Kidney epithelial cell (primary cell): Measurements from ENCODE around the gene IL20. TPM values are rescaled to one million over a fixed set of nuclear protein-coding genes. Genes with fewer than 3 reads are reported as not detected.
"Not testable (repeated sequence)": the region's sequence is repeated elsewhere in the genome, so short reads cannot be mapped to it uniquely, and the experiment has no call there.

ENCODE experiments used
- DNase-seq: peaks from one replicate; pipeline ENCODE4 v3.0.0-alpha.2; 2010; ENCODE audit warnings: low read depth
- H3K27me3 ChIP-seq: 2 replicates; pipeline ENCODE4 v1.6.0; 2011; ENCODE audit warnings: low read length; ENCODE audit not compliant: control insufficient read depth, insufficient read depth
- H3K36me3 ChIP-seq: 2 replicates; pipeline ENCODE4 v1.5.1; 2011; ENCODE audit warnings: low read length; ENCODE audit not compliant: control insufficient read depth, insufficient read depth
- H3K4me3 ChIP-seq: 2 replicates; pipeline ENCODE4 v1.5.1; 2011; ENCODE audit warnings: low read depth, mild to moderate bottlenecking, control low read depth, low read length
- CTCF ChIP-seq: IDR thresholded peaks from 2 replicates; pipeline ENCODE4 v1.5.1; 2011; ENCODE audit warnings: mild to moderate bottlenecking, moderate library complexity, low read length, control low read depth, inconsistent platforms; ENCODE audit not compliant: insufficient read depth, poor library complexity, severe bottlenecking
- total RNA-seq: library from RNA; depleted of rRNA; stranded (reverse); fragments of >200 nt; gene quantifications from 2 replicates; pipeline ENCODE4 v1.2.3, GENCODE V29; 2015

Gene IL20
- total RNA-seq, 1 donor from 2014 or later, result not detected

GRCh38 chr1:206846487-206846886 lies 18.9 kb upstream of the IL20 start:
- no peak for TF ChIP-seq CTCF
- Histone ChIP-seq H3K36me3 (no peaks in the 10 kb centered on the region), H3K4me3 (no peak overlapping the region), H3K27me3 (no peaks in the 10 kb centered on the region)
- DNase-seq, result no peak

- TF ChIP-seq CTCF, result no peak
Measured at GRCh38 chr1:206847337-206847834, 18.0 kb upstream of the IL20 start.

GRCh38 chr1:206847946-206848345 lies 17.5 kb upstream of the IL20 start:
- Histone ChIP-seq H3K4me3 (no peak overlapping the region), H3K27me3 (no peaks in the 10 kb centered on the region), H3K36me3 (no peaks in the 10 kb centered on the region)
- TF ChIP-seq CTCF, result no peak
- no peak for DNase-seq

More at GRCh38 chr1:206847337-206847834, 18.0 kb upstream of the IL20 start:
- no peaks in the 10 kb centered on the region for H3K27me3 ChIP-seq
- no peak overlapping the region for H3K4me3 ChIP-seq
- H3K36me3 ChIP-seq, result no peaks in the 10 kb centered on the region
- no peak for DNase-seq

- H3K36me3 ChIP-seq, result no peaks in the 10 kb centered on the region
- H3K27me3 ChIP-seq, result no peaks in the 10 kb centered on the region
- H3K4me3 ChIP-seq, result no peak overlapping the region
- TF ChIP-seq CTCF, result no peak
- no peak for DNase-seq
Measured at GRCh38 chr1:206850401-206850800, 15.0 kb upstream of the IL20 start.

GRCh38 chr1:206851341-206852010 lies 13.9 kb upstream of the IL20 start:
- H3K4me3 ChIP-seq, result no peak overlapping the region
- no peak for TF ChIP-seq CTCF
- H3K27me3 ChIP-seq, result no peaks in the 10 kb centered on the region
- no peak for DNase-seq
- H3K36me3 ChIP-seq, result no peaks in the 10 kb centered on the region

GRCh38 chr1:206852662-206853061 lies 12.8 kb upstream of the IL20 start:
- not testable (repeated sequence) for H3K27me3 ChIP-seq, H3K4me3 ChIP-seq, H3K36me3 ChIP-seq, DNase-seq

GRCh38 chr1:206853696-206854095 lies 11.7 kb upstream of the IL20 start:
- H3K27me3 ChIP-seq, H3K36me3 ChIP-seq, DNase-seq, H3K4me3 ChIP-seq: not testable (repeated sequence)
